Caco-2 (cell line): ENCODE measurements around the gene YBX2. TPM values are rescaled to one million over a fixed set of nuclear protein-coding genes. Genes with fewer than 3 reads are reported as not detected.
"Not testable (repeated sequence)": the region's sequence is repeated elsewhere in the genome, so short reads cannot be mapped to it uniquely, and the experiment has no call there.

ENCODE experiments used
- BruUV-seq: library from RNA; stranded (reverse); fragments of 400-500 nt; replicated peaks from 2 replicates; lab custom pipeline; 2021; lab: Mats Ljungman, UMichigan
- CTCF ChIA-PET: fragments of 300-600 bp; sonication (Branson Sonifier 250); formaldehyde crosslinking; loops from one replicate; lab custom pipeline; 2022; ENCODE audit warnings: antibody characterized with exemption; lab: Charles Lee
- POLR2A ChIA-PET: fragments of 300-600 bp; sonication (Branson Sonifier 250); formaldehyde crosslinking; loops from one replicate; lab custom pipeline; 2022; ENCODE audit warnings: antibody characterized with exemption; lab: Charles Lee
- DNase-seq, 2 experiments: peaks; one replicate each; pipeline versions ENCODE4 v3.0.0 to v3.0.0-alpha.2; 2020 to 2022
- H3K27me3 ChIP-seq: replicated peaks from 2 replicates; pipeline ENCODE4 v1.6.0; 2011; ENCODE audit warnings: low read length; ENCODE audit not compliant: control insufficient read depth, insufficient read depth
- H3K36me3 ChIP-seq: 2 replicates; pipeline ENCODE4 v1.5.1; 2011; ENCODE audit warnings: low read length; ENCODE audit not compliant: control insufficient read depth, insufficient read depth
- H3K4me1 ChIP-seq: fragments of 250-450 bp; sonication (Bioruptor Pico); 2 replicates; pipeline ENCODE4 v1.5.1; 2020; ENCODE audit warnings: mild to moderate bottlenecking
- H3K4me3 ChIP-seq: 2 replicates; pipeline ENCODE4 v1.5.1; 2011; ENCODE audit warnings: low read depth, mild to moderate bottlenecking, control low read depth, low read length
- H3K9me3 ChIP-seq: fragments of 250-450 bp; sonication (Bioruptor Pico); 2 replicates; pipeline ENCODE4 v1.5.1; 2020; ENCODE audit warnings: mild to moderate bottlenecking, moderate library complexity
- H3K27ac Mint-ChIP-seq: one replicate; pipeline ENCODE4 v1.8.0; 2022; ENCODE audit warnings: mixed read lengths; ENCODE audit not compliant: unreplicated experiment
- H3K27me3 Mint-ChIP-seq: one replicate; pipeline ENCODE4 v1.8.0; 2022; ENCODE audit warnings: mixed read lengths; ENCODE audit not compliant: insufficient read depth, unreplicated experiment
- H3K36me3 Mint-ChIP-seq: one replicate; pipeline ENCODE4 v1.8.0; 2022; ENCODE audit warnings: mild to moderate bottlenecking, mixed read lengths; ENCODE audit not compliant: insufficient read depth, unreplicated experiment
- H3K4me1 Mint-ChIP-seq: one replicate; pipeline ENCODE4 v1.8.0; 2022; ENCODE audit warnings: low read depth, mixed read lengths; ENCODE audit not compliant: unreplicated experiment
- H3K4me3 Mint-ChIP-seq: one replicate; pipeline ENCODE4 v1.8.0; 2022; ENCODE audit warnings: mild to moderate bottlenecking, moderate library complexity, mixed read lengths; ENCODE audit not compliant: unreplicated experiment
- H3K9me3 Mint-ChIP-seq: one replicate; pipeline ENCODE4 v1.8.0; 2022; ENCODE audit warnings: mixed read lengths; ENCODE audit not compliant: unreplicated experiment
- intact Hi-C: fragments of 100-400 bp; cut with micrococcal nuclease; formaldehyde crosslinking; loops from one replicate; pipeline ENCODE4 v1.10.0; 2022; ENCODE audit not compliant: unreplicated experiment
- total RNA-seq: library from RNA; stranded (reverse); gene quantifications from 2 replicates; pipeline ENCODE4 v1.2.3, GENCODE V29; 2022
- TF ChIP-seq, protein P1 (sequence below), 2 experiments: fragments of 200-600 bp in 1 of 2; IDR thresholded peaks; 1 replicate in 1 of 2; 2 replicates in 1 of 2; pipeline versions ENCODE4 v1.5.1 to v1.8.0; 2011 to 2022; ENCODE audit warnings: antibody characterized with exemption in 1 of 2, control low read depth in 1 of 2, inconsistent platforms in 1 of 2, low read depth in 1 of 2, low read length in 1 of 2, mild to moderate bottlenecking in 1 of 2, moderate library complexity in 1 of 2; ENCODE audit not compliant: insufficient read depth in 1 of 2, severe bottlenecking in 1 of 2, unreplicated experiment in 1 of 2

The YBX2 gene
- total RNA-seq, 1 experiment from 2014 or later, result 27.6 TPM

DNA sequence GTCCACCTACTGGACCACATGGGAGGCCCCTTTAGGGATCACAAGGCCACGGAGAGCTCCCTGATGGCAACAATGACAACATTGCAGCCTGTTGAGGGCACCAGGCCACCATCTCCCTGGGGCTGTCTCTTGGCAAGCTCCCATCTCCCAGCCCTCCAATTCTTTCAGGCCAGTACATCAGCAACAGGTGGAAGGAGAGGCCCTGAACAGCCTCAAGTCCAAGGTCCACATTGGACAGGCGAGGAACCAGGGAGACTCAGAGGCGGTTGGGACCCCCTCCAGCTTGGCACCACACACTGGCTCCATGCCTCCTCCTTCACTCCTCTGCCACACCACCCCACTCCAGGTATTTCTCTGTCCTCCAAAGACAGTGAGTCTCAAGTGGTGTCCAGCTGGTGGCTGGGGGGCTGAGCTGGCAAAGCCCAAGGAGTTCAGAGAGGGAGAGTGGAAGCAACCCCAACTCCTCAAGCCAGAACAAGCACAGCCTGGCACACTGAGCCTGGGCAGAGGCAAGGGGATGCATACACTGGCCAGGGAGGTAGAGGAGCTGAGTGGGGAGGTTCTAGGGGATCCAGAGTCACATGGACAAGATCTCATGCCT, 40.6 kb upstream of the YBX2 start:
- POLR2A ChIA-PET, result no interaction called here
- Histone ChIP-seq H3K27me3 (no peaks in the 10 kb centered on the region), H3K4me1 (0 out of 2 replicates have a peak, but pooled peaks cover 4% of the 10 kb centered on the region), H3K9me3 (no peaks in the 10 kb centered on the region), H3K4me3 (no peak overlapping the region), H3K36me3 (no peaks in the 10 kb centered on the region)
- intact Hi-C loops, result no loop called here
- Mint-ChIP-seq H3K4me3 (no peak overlapping the region), H3K36me3 (peaks cover 2% of the 10 kb centered on the region), H3K9me3 (no peaks in the 10 kb centered on the region), H3K27ac (no peak overlapping the region), H3K4me1 (no peaks in the 10 kb centered on the region), H3K27me3 (no peaks in the 10 kb centered on the region)
- BruUV-seq, result no TSS peak
- TF ChIP-seq, protein P1, sequence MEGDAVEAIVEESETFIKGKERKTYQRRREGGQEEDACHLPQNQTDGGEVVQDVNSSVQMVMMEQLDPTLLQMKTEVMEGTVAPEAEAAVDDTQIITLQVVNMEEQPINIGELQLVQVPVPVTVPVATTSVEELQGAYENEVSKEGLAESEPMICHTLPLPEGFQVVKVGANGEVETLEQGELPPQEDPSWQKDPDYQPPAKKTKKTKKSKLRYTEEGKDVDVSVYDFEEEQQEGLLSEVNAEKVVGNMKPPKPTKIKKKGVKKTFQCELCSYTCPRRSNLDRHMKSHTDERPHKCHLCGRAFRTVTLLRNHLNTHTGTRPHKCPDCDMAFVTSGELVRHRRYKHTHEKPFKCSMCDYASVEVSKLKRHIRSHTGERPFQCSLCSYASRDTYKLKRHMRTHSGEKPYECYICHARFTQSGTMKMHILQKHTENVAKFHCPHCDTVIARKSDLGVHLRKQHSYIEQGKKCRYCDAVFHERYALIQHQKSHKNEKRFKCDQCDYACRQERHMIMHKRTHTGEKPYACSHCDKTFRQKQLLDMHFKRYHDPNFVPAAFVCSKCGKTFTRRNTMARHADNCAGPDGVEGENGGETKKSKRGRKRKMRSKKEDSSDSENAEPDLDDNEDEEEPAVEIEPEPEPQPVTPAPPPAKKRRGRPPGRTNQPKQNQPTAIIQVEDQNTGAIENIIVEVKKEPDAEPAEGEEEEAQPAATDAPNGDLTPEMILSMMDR (IDR thresholded peaks at IDR 0.05; ENCODE audit: insufficient read depth in 1 of 2, low read depth in 1 of 2, low read length in 1 of 2, severe bottlenecking in 1 of 2, unreplicated experiment in 1 of 2), result no peak
- no peak for DNase-seq
- CTCF ChIA-PET, result interaction anchor here (0.7 kb wide), 1 partner anchor 21 kb away, joined by 3 read pairs; no protein-coding TSS in a partner anchor

DNA sequence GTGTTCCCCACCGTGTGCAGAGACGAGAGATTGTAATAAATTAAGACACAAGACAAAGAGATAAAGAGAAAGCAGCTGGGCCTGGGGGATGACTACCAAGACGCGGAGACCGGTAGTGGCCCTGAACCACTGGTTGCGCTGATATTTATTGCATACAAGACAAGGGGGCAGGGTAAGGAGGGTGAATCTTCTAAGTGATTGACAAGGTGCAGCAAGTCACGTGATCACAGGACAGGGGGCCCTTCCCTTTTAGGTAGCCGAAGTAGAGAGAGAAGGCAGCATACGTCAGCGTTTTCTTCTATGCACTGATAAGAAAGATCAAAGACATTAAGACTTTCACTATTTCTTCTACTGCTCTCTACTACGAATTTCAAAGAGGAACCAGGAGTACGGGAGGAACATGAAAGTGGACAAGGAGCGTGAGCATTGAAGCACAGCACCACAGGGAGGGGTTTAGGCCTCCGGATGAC, 38.2 kb upstream of the YBX2 start:
- BruUV-seq, H3K27ac Mint-ChIP-seq, H3K4me3 Mint-ChIP-seq, H3K36me3 ChIP-seq, DNase-seq, H3K27me3 Mint-ChIP-seq, H3K4me3 ChIP-seq, POLR2A ChIA-PET, H3K9me3 Mint-ChIP-seq, CTCF ChIA-PET, H3K9me3 ChIP-seq, H3K27me3 ChIP-seq, H3K4me1 ChIP-seq, intact Hi-C loops: not testable (repeated sequence)
- peaks cover 10% of the 10 kb centered on the region for H3K4me1 Mint-ChIP-seq
- H3K36me3 Mint-ChIP-seq, result peaks cover 11% of the 10 kb centered on the region

DNA sequence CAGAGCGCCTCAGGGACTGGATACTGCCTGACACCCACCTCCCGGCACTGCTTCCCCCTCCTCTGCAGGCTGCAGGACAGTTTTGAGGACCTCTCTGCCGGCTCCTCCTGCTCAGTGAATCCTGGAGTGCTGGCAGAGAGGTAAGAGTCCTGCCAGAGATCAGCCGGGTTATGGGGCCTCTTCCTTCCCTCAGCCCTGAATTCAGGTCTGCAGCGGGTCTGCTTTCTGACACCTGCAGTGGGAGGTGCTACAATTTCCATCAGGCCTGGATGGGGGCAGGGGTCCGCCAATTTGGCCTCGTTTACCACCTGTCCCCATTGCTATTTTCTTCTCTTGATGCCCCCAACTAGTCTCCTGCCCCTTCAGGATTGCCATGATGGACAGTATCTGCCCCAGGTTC, 37.7 kb upstream of the YBX2 start:
- Histone ChIP-seq H3K36me3 (no peaks in the 10 kb centered on the region), H3K27me3 (no peaks in the 10 kb centered on the region), H3K9me3 (no peaks in the 10 kb centered on the region), H3K4me3 (no peak overlapping the region), H3K4me1 (0 out of 2 replicates have a peak, but pooled peaks cover 4% of the 10 kb centered on the region)
- no peaks in the 10 kb centered on the region for H3K27me3 Mint-ChIP-seq
- no peak for DNase-seq
- H3K4me3 Mint-ChIP-seq, result no peak overlapping the region
- no peak overlapping the region for H3K27ac Mint-ChIP-seq
- H3K4me1 Mint-ChIP-seq, result peaks cover 10% of the 10 kb centered on the region
- TF ChIP-seq, protein P1 (IDR thresholded peaks at IDR 0.05; ENCODE audit: insufficient read depth in 1 of 2, low read depth in 1 of 2, low read length in 1 of 2, severe bottlenecking in 1 of 2, unreplicated experiment in 1 of 2), result no peak
- CTCF ChIA-PET, result no interaction called here
- POLR2A ChIA-PET, result no interaction called here
- BruUV-seq, result no TSS peak
- H3K9me3 Mint-ChIP-seq, result no peaks in the 10 kb centered on the region
- intact Hi-C loops, result no loop called here
- peaks cover 11% of the 10 kb centered on the region for H3K36me3 Mint-ChIP-seq
